GM21529 (cell line): Measurements from ENCODE around the gene HMCN1.
"Not testable (repeated sequence)": the region's sequence is repeated elsewhere in the genome, so short reads cannot be mapped to it uniquely, and the experiment has no call there.

ENCODE experiments used
- ATAC-seq: cut with Tn5 transposase; IDR thresholded peaks from one replicate; pipeline ENCODE4 v1.9.1; 2021; ENCODE audit not compliant: unreplicated experiment

HMCN1 gene

GRCh38 chr1:186183970-186184628 lies 449.9 kb downstream of the HMCN1 start:
- peak; percentile 66 for ATAC-seq

GRCh38 chr1:186186251-186186650 lies 452.1 kb downstream of the HMCN1 start:
- not testable (repeated sequence) for ATAC-seq

- ATAC-seq: peak; percentile 49
Observed at GRCh38 chr1:186187601-186188000, 453.4 kb downstream of the HMCN1 start.

DNA sequence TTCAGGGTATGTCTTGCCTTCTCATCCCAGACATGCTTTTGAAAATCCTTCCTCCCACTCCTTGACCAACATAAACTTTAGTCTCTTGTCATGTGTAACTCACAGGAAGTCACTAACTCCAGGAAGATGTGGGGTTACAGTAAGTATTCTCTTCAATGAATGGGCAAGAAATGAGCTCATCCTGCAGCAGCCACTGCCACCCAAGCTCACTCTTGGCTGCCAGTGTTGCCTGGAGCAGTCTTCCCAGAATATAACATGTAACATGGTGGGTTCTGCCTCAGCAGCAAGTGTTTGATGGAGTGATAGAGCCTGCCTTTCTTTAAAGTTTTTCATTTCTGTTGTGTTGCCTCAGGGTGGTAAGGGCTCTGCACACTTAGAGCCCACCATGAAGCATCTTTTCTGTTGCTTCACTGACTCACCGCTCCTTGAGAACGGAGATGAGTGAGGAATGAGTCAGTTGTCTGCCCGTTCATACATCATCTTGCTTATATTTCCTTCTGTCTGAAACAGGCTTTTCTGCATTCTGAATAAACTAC lies 453.9 kb downstream of the HMCN1 start:
- ATAC-seq: no peak

DNA sequence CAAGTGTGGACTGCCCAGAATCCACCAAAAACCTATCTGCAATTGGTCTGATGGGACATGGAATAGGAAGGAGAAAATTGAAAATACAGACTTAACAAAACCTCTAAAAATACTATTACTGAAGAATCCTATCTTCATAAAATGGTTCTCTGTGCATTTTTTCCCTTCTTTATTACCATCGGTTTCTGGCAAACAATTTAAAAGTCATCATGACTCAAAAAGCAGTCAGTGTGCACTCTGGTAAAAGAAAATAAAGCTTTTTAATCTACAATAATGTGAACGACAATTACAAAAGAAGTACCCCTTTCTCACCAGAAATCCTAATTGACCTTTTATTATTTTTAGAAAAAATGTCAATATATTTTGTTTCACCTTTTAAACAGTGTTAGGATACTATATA lies 454.5 kb downstream of the HMCN1 start:
- ATAC-seq: no peak

- ATAC-seq: no peak
Observed at GRCh38 chr1:186189156-186189555, 455.0 kb downstream of the HMCN1 start.

GRCh38 chr1:186191511-186191910 lies 457.3 kb downstream of the HMCN1 start:
- ATAC-seq: no peak

GRCh38 chr1:186193224-186193623 lies 459.0 kb downstream of the HMCN1 start:
- no peak for ATAC-seq

GRCh38 chr1:186194107-186194756 lies 460.0 kb downstream of the HMCN1 start:
- peak; percentile 91 for ATAC-seq

GRCh38 chr1:186195377-186195931 lies 461.3 kb downstream of the HMCN1 start:
- ATAC-seq: no peak

DNA sequence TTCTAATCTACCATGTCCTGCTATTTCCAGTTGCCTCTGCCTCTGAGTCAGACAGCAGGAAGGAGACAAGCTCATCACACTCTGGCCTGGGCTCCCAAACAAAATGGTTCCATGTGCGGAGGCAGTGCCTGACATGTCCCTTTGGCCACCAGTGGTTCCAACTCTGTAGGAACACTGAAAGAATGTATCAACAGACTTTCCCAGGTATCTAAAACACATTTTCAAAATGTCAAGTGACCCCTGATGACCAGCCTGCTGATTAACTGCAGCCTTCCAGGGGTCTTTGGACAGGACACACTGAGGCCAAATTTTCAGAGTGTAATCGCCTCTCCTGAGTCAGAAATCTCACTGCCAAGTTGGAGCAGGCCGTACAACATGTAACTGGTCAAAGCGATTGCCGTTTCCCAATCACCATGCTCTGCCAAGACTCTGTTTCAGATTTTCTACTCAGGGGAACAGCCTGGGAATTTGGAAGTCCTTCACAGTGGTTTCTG lies 468.1 kb downstream of the HMCN1 start:
- ATAC-seq: no peak

- no peak for ATAC-seq
Observed at GRCh38 chr1:186202776-186203175, 468.6 kb downstream of the HMCN1 start.

DNA sequence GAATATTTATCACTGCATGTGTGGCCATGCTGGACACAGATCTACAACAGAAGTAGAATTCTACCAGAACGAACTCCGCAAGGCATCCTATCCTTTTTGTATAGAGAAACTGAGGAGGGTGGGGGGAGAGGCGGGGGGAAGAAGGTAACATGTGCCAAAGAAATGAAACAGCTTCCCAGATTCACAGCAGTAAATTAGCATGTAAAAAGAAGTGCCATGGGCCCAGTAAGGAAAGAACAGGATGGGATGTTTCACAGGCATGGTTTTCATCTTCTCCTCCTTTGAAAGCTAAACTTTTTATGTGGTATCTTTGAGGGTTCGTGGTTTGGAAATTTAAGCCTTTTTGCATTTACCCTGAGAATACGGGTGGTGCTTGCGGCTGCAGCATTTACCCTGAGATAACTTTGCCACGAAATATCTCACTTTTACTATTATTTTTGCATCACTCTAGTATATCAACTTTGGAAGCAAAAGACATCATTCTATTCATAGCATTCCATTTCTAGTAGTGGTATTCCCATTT lies 471.9 kb downstream of the HMCN1 start:
- no peak for ATAC-seq

GRCh38 chr1:186207391-186208085 lies 473.3 kb downstream of the HMCN1 start:
- ATAC-seq: no peak

DNA sequence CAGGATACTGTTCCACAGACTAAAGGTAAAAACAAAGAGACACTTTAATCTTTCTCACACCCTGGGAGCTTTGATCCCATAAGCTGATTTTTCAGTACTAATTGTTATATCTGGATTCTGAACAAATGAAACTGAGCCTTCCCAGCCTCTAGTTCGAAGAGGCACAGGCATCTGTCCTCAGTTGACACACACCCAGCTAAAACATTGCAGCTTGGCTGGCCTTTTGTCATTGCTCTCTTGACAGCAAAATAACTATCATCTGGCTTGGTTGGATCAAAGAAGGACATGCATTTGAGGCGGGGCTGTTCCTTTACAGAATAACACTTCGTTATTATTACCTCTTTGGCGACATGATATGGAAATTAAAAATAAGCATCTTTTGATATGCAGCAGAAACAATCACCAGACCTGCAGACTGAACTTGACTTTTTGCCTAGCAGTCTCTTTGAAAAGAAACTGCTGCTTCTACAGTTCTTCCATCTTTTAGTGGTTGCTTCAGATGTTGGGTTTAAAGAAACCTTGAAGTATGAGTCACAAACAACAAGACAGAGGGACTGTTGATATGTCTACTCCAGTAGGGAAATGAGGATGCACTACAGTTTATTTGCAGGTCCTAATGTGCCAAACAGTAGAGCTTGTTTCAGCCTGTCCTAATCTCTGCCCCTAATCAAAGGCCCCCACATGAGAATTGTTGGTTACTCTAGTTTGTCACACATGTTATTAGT lies 474.4 kb downstream of the HMCN1 start:
- ATAC-seq: no peak

DNA sequence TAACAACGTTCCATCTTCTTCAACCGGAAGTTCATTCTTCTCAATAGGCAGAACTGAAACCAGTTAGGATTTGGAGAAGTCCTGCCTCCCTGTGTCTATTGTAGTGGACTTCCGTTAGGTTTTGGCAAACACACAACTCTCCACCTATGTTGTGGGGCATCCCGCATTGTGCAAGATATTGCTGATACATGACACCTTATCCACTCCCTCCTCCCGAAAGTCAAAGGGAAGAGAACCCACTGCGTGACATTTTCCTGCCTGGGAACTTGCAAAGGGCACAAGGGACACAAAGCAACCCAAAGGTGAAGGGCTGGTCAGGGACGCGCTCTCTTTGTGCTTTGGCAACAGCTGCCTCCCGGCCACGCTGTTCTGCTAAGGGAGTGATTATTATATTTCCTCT lies 476.1 kb downstream of the HMCN1 start:
- no peak for ATAC-seq

DNA sequence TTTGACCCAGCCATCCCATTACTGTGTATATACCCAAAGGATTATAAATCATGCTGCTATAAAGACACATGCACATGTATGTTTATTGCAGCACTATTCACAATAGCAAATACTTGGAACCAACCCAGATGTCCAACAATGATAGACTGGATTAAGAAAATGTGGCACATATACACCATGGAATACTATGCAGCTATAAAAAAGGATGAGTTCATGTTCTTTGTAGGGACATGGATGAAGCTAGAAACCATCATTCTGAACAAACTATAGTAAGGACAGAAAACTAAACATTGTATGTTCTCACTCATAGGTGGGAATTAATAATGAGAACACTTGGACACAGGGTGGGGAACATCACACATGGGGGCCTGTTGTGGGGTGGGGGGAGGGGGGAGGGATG lies 477.4 kb downstream of the HMCN1 start:
- not testable (repeated sequence) for ATAC-seq

DNA sequence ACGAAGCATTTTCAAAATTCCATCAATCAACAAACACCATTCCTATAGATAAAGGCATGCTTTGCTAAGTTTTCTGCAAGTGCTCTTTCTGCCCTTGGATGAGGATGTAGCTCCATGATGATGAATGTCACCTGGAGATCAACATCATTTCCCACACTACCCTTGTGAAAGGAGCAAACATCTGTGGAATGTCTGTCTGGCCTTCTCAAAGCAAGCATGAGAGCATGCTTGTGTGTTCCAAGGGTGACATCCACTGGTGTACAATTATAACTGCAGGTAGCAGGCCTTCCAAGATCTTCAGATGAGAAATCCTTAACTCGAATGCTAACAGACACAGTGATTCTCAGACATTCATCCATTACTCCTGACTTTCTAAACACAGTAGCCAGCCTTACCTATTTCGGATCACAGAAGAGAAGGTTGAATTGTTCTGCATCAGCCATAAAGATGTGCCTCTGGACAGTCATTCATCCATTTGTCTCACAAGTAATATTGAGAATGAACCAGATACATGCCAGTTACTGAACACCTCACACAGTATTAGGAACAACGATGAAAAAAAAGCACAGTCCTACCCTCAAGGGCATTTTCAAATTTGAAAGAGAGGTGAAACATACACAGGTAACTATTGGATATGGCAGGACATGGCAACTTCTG lies 478.5 kb downstream of the HMCN1 start:
- ATAC-seq: peak; percentile 94

GRCh38 chr1:186213225-186213607 lies 479.0 kb downstream of the HMCN1 start:
- no peak for ATAC-seq

DNA sequence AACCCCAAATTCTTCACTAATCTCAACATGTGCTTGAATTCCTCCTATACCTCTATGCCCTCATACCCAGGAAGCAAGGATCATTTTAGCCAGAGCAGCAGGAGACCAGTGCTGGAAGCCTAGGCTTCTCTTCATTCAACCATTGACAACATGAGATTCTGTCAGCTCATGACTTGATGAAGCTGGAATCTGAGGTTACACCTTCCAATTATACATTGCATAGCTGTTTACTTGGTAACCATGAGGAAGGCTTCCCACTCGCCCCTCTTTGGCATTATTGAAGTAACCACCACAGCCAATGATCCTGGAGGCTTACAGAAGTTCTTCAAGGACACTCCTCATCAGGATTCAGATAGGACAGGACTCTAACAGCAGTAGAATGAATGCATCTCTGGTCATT lies 480.6 kb downstream of the HMCN1 start:
- ATAC-seq: no peak
